Inflammatory macrophage treated with lipopolysaccharide for 1 hour (primary cell): ENCODE data around the gene TAF3.
"Not testable (repeated sequence)": the region's sequence is repeated elsewhere in the genome, so short reads cannot be mapped to it uniquely, and the experiment has no call there.

Experiments used
- DNase-seq, 2 donors: peaks; one replicate each; pipeline ENCODE4 v3.0.0-alpha.2; 2020 to 2022

TAF3 gene

GRCh38 chr10:7818295-7819120, at the start of gene TAF3:
Gene TAF3 (plus strand): TSS chr10:7818505. CDS start chr10:7818710, 205 bp downstream.
- peak; percentile 75 to 93 for DNase-seq

GRCh38 chr10:7773845-7774801, 44.2 kb upstream of the TAF3 start:
- DNase-seq, result no peak

GRCh38 chr10:7776777-7777176, 41.5 kb upstream of the TAF3 start:
- no peak for DNase-seq

GRCh38 chr10:7782194-7782593, 36.1 kb upstream of the TAF3 start:
- DNase-seq, result not testable (repeated sequence)

GRCh38 chr10:7786430-7786829, 31.9 kb upstream of the TAF3 start:
- DNase-seq, result peak; percentile 6 to 15

- peak; percentile 9 to 20 for DNase-seq
Measured at GRCh38 chr10:7787150-7787856, 31.0 kb upstream of the TAF3 start.

- peak; percentile 95 to 98 for DNase-seq
Measured at GRCh38 chr10:7787857-7788638, 30.3 kb upstream of the TAF3 start, which contains the start of the genes ATP5F1C and KIN. Gene ATP5F1C (plus strand): TSS chr10:7788177. CDS start chr10:7788208, 31 bp downstream. Gene KIN (minus strand): TSS chr10:7787993. CDS start chr10:7787933, 60 bp downstream.

- no peak for DNase-seq
Measured at GRCh38 chr10:7788639-7789286, 29.5 kb upstream of the TAF3 start.

GRCh38 chr10:7789390-7789789, 28.9 kb upstream of the TAF3 start:
- DNase-seq, result no peak

GRCh38 chr10:7792541-7792940, 25.8 kb upstream of the TAF3 start:
- DNase-seq, result no peak

- DNase-seq, result peak in 1 of 2 donors; percentile 56
Measured at GRCh38 chr10:7794251-7795026, 23.9 kb upstream of the TAF3 start.

- no peak for DNase-seq
Measured at GRCh38 chr10:7795605-7796004, 22.7 kb upstream of the TAF3 start.

- DNase-seq, result peak in 1 of 2 donors; percentile 15
Measured at GRCh38 chr10:7797582-7797981, 20.7 kb upstream of the TAF3 start.

GRCh38 chr10:7802606-7803005, 15.7 kb upstream of the TAF3 start:
- DNase-seq, result no peak

GRCh38 chr10:7804216-7804615, 14.1 kb upstream of the TAF3 start:
- DNase-seq, result no peak

- no peak for DNase-seq
Measured at GRCh38 chr10:7804741-7805140, 13.6 kb upstream of the TAF3 start.

- DNase-seq, result no peak
Measured at GRCh38 chr10:7808686-7809267, 9.5 kb upstream of the TAF3 start.

GRCh38 chr10:7810443-7810842, 7.9 kb upstream of the TAF3 start:
- DNase-seq, result no peak

GRCh38 chr10:7811000-7811399, 7.3 kb upstream of the TAF3 start:
- DNase-seq, result no peak

- not testable (repeated sequence) for DNase-seq
Measured at GRCh38 chr10:7811743-7812142, 6.6 kb upstream of the TAF3 start.
